GM10847 (cell line): ENCODE results near the gene AGAP3.

ENCODE experiments used
- POLR2A ChIP-seq: IDR thresholded peaks from 2 replicates; pipeline ENCODE4 v1.6.1; 2011; ENCODE audit not compliant: insufficient read length; ENCODE audit errors: extremely low read depth

AGAP3 gene

DNA sequence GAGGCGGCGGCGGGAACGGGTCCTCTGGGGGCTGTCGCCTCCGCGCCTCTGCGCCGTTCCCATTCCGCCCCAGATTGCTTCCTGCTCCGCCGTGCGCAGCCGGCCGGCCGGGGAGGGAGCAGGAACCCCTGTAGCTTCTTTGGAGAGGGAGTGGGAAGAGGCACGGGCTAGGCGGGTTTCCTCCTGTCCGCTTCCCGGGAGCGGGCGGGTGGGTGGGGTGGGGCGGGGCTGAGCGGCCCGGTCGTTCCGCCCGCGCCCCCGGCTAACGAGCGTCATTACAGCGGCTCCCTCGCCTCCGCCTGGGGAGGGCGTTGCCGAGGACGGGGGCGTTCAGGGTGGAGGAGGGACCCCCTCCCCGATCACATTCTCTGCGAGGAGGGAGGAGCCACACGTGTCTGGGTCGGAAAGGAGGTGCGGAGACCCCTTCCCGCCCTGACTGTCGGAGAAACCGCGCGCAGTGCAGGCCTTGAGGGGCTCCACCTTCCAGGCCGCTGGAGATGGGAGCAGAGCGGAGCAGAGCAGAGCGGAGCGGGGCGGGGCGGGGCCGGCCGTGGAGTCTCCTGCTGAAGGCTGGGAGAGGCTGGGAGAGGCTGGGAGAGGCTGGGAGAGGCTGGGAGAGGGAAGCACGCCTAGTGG lies 39.7 kb downstream of the AGAP3 start:
- no peak for TF ChIP-seq POLR2A

DNA sequence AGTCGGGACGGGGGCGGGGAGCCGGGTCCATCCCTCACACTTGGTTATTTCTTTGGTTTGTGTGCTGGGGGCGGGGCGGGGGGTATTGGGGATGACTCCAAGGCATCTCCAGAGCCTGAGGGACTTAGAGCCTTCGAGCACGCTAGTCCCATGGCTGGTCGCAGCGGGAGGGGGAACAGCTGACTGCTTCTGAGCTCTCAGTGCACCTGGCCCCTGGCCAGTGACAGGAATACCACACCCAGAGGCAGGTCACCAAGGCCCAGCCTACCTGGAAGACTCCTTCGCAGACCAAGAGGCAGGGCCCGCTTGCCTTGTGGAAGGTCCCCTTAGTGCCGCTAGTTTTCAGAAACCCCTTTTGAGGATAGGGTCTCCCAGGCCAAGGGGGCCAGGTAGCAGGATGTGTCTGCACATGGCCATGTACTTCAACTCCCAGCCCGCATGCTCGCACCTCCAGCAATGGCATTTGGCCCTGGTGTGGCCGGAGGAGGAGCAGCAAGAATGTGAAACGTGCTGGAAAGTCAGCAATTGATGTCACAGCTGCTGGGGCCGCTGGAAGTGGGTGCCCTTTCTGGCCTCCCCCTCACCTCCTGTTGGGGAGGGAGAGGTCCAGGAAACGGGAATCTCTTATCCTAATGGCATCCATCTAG lies 40.3 kb downstream of the AGAP3 start:
- no peak for TF ChIP-seq POLR2A

DNA sequence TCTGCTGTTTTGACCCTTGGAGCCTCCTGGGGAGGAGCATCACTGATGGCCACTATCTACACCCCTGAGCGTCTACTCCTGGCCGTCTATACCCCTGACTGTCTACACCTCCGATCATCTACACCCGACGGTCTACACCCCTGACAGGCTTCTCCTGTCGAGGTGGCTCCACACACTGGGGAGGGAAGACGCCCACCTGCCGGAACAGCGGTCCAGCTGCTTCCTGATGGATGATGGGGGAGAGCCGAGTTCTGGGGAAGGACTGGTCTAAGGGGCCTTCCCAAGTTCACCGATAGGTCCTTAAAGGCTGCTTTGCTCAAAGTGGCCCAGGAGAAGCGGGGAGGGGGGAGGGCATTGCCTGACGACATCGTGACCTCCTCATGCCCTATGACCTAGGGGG lies 41.9 kb downstream of the AGAP3 start:
- no peak for TF ChIP-seq POLR2A

DNA sequence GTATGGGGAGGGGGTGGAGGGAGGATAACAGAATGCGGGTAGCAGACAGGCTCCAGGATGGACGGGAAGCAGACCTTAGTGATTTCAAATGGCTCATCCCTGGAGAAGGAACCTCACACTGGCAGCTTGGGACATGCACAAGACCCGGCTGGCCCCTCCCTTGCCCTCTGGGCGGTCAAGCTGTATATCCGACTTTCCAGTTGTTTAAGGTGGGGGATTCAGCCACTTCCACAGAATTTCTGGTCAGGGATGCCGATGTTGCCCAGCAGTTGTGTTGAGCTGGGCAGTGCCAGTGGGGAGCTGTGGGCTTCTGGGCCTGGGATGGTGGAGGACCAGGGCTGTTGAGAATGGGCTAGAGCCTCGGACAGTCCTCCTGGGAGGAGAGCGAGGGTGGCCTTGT lies 42.4 kb downstream of the AGAP3 start:
- TF ChIP-seq POLR2A: no peak

DNA sequence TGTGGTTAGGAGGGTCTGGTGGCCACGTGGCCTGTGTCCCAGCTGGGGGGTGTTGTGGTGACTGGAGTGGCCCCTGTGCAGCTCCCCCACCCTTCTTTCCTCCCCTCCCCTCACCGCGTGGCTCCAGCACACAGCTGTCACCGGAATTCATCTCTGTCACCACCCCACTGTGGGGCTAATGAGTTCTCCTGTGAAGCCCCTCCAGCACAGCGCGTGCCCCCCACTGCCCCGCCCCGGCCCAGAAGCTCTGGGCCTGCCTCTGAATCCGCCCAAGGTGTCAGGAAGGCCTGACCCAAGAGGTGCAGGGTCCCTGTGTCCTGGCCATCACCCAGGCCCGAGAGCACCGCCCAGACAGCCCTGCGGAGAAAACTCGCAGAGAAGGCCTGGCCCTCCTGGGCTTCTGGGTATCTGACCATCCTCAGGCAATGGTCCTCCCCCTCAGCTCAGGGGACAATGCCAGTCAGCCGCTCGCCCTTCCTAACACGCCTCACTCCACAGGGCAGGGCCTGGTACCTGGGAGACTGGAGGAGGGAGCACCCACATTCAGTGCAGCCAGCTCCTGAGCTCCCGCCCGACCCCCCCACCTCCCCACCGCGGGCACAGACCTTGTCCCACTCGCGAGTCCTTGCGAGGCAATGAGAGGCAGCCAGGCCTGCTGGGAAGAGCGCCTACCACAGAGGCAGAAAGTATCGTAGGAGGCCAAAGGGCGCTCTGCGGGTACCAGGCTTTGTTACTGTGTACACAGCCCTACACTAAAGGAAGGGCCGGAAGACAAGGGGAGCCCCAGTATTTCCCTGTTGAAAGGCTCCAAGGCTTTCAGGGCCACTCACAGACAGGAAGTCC lies 43.1 kb downstream of the AGAP3 start:
- TF ChIP-seq POLR2A: no peak

DNA sequence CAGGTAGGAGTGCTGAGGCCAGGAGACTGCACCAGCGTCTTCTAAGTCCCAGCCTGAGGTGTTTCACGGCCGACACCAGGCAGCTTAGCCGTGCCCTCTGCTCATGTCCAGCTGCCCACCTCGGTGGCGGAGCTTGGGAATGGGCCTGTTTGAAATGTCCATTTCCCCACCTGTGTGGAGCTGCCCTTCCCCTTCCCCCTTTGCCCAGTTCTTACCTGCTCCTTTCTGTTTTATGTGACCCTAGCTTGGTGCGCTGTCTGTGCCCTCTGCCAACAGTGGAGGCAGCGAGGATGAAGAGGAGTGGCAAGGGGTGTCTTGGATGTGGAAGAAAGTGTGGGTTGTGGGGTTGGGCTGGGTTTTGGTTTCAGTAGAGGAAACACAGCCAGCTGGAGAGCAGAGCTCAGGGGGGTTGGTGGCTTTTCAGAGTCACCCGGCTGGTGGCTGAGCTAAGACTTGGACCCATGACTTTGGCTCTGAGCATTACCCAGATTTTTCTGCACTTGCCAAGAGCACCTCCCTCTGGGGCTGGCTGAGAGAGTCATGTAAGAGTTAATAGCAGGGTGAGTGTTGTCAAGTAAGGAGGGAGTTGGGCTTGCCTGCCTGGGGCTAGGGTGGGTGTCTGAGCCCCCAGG lies 43.8 kb downstream of the AGAP3 start:
- no peak for TF ChIP-seq POLR2A

DNA sequence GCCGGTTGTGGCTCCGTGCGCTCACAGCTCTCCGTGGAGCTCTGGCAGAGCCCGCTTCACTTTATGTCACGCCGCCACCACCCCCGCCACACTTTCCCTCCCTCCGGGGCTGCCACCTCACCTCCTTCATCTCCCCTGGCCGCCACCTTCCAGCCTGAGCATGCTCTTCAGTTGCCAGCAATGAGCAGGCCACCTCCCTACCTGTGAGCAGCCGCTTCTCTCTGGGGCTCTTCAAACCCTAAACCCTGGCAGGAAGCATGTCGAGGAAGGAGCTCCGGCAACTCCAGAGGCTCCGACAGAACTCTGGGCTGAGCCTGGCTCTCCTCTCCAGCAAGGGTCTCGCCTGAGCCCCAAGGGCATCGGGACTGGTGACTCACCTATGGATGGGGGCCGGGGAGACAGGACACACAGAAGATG lies 44.5 kb downstream of the AGAP3 start:
- no peak for TF ChIP-seq POLR2A

DNA sequence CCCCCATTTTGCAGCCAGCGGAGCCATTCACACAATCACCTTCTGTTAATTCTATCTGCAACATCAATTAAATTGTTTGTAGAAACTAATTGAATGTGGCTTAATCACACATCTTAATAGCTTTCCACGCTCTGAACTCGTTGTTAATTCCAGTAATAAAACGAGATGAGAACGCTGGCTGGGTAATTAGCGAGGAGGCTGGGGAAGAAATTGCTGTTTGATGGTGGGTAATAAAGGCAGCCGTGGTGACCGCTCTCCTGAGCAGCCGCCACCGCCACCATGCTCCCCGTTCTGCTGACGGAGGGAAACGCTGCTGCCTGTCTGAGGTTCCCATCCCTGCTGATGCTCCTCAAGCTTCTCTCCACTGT lies 44.9 kb downstream of the AGAP3 start:
- no peak for TF ChIP-seq POLR2A

DNA sequence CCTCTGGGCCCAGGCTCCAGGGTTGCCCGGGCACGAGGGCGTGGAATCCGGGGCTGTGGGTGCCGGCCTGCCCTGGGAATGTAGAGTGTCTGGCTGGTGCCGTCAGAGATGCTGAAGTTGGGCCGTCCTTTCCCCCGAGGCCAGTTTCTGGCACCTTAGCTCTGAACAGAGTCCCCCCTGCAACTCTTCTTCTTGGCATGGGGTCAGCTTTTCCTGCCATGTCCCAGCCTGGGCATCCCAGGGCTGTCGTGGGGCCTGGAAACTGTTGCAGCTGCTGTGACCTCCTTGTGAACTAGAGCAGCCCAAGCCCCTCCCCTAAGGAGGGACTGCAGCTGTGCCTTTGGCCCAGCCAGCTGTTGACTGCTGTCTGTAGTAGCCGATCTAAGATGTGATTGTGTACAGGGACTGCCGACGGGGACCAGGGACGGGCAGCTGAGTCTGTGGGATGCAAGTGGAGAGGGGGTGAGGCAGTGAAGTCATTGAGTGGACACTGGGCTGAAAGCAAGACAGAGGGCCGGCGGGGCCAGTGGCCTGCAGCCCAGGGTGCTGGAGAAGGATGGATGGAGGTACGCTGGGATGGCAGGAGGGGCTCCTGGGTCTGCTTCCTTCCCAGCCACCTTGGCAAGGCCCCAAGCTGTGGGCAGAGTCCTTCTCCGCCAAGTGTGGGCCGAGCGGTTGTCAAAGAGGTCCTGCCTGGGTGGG lies 45.5 kb downstream of the AGAP3 start:
- no peak for TF ChIP-seq POLR2A

DNA sequence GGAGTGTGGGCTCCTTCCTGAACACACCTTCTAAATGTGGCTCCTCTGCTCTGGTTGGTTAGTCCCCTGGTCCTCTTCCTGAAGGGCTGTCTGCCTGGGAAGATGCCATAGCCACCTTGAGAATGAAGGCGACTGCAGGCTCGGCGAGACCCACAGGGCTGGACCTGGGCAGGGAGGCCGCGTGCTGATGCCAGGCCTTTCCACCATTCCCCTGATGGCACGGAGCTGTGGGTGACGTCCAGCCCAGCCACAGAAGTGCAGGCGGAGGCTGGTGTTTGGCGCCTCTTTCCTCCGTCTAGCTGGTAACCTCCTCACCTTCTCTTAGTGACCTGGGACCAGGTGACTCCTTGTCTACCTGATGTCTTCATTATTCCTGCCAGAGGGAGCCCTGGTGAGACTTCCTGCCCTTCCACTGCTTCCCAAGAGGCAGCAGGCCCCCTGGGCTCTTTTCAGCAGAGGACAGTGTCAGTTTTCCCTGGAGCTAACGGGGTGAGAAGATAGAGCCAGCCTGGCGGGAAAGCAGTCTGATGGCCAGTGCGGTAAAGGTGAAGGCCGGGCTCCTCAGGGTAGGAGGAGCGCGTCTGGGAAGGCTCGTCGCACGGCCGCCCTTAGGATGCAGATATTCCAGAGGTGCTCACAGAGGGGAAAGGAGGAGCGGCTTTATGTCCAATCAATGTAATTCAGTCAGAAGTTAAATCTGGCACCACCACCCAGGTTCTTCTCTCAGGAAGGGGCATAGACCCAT lies 46.4 kb downstream of the AGAP3 start:
- no peak for TF ChIP-seq POLR2A

DNA sequence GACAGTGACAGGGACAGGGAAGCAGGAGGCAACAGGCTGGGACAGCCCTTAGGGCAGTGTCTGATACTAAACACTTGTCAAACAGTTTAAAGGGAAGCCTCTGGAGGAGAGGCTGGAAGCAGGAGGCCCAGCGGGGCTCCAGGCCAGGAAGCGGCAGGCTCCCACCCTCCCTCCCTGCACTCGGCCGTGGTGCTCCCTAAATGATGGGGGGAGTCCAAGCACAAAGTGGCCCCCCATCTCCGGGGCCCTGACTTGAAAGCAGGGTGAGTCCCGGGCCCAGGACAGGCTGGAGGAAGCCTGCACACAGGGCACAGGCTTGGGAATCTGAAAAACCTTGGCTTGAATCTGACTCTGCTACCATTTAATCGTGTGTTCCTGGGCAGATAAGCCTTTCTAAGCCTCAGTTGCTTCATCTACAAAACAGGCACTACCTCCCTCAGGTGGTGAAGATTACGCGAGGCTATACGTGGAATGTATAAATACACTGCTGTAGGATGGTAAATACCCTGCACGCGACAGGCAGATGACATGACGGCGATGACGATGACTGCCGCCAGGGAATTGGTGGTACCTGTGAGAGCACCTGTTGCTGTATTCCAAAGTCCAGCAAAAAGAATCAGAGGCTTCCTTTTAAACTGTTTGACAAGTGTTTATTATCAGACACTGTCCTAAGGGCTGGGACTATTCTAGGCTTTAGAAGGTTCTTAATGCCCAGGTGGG lies 47.2 kb downstream of the AGAP3 start:
- TF ChIP-seq POLR2A: no peak

DNA sequence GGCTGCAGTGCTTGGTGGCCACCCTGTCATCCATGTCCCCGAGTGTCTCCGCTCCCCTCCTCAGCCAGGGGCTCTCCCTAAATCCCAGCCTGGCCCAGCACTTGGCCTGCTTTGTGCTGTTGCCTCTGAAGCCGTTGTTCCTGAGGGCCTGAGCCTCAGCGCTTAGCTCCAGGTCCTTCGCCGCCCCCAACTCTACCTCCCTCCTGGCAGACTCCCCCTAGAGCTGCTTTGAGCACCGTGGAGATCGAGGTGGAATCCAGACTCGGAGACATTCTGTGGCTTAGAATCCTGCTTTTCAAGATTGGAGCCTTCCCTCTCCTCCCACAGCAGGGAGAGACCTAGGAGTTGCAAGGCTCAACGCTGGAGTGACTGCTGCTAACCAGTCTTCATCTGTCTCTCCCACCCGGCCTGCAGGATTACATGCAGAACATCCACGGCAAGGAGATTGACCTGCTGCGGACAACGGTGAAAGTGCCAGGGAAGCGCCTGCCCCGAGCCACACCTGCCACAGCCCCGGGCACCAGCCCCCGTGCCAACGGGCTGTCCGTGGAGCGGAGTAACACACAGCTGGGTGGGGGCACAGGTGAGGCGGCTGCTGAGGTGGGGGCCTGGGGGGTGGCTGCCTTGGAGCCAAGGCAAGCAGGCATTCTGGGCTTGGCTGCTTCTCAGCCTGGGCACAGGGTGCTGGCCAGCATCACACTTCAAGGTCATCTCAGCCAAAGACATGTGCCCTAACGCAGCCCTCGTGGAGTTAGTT lies 47.9 kb downstream of the AGAP3 start:
- no peak for TF ChIP-seq POLR2A
